SW480 (cell line): Measurements from ENCODE around the gene IL22.
"Not testable (repeated sequence)": the region's sequence is repeated elsewhere in the genome, so short reads cannot be mapped to it uniquely, and the experiment has no call there.

ENCODE experiments used
- DNase-seq: peaks from one replicate; pipeline ENCODE4 v3.0.0-alpha.2; 2016; ENCODE audit warnings: low spot score

Gene IL22

DNA sequence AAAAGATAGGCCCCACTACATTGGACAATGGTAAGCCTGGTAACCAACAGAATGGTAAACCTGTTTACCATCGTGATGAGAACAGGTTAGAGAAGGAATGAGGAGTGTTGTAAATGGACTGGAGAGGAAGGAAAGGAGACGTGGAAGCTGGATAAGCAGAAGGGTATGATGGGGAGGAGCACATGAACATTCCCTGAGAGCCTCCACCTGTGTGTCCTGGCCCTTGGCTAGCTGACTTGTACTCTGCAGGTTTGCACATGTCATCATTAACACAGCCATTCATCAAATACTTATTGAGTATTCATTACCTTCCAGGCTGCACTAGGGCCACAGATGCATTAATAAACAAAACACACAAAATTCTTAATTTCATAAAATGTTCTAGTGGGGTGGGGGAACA, 23.4 kb downstream of the IL22 start:
- DNase-seq = no peak

DNA sequence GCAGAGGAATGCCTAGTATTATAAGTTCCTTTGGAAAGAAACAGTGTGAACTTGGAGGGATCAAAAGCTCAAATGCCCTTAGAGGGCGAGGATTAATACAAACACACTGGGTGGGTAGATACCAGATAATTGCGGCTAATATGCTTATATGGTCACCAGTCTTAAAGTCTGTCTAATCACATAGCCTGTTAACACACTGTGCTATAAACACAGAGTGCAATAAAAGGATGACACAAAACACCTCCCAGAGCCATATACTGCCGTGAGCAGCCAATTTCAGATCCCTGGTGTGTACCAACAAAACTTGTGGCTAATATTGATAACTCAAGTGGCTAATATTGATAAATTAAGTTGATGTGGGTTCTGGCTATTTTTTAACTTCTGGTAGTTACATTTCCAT, 26.0 kb downstream of the IL22 start:
- DNase-seq = peak; percentile 16

DNA sequence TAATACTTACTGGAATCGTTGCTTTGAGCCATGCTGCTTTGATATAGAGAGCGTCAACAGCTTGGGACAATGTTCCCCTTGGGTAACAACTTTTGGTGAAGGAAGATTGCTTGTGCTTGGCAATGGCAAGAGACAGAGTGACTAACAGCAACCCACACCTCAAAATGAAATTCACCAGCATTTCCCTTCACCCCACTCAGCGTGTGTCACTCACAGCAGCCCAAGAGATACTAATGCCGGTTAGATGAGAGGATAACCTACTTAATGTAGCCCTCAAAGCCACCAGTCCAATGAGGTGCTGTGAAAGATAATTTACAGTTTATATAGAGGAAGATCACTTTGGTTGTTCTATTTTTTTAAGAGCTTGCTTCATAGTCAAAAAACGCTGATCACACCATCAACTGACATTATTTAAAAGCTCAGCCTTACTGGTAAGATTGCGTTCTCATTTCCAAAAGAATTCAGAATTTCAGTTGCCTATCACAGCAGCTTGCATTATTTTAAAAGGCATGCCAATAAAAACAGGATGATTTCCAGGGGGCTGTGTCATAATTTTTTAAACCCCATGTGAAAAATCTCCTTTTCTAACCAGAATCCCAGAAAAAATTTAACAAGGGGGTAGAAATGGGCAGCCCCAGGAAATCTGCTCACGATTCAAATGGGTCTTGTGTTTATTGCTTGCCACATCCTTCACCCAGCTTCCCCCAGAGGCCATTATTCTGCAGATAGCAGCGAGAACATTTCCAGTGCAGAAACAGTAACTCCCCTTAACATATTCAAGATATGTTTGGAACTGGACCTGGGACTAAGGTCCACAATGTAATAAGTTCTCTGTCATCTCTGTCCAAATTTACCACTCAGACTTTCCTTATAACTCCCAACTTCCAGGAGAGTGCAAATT, 27.6 kb downstream of the IL22 start, which contains the start of gene IL26:
Gene IL26, minus strand, starts transcription at position 235 of the 901 bp plus-strand sequence. Its CDS starts 54 bp downstream, at position 181.
- no peak for DNase-seq

DNA sequence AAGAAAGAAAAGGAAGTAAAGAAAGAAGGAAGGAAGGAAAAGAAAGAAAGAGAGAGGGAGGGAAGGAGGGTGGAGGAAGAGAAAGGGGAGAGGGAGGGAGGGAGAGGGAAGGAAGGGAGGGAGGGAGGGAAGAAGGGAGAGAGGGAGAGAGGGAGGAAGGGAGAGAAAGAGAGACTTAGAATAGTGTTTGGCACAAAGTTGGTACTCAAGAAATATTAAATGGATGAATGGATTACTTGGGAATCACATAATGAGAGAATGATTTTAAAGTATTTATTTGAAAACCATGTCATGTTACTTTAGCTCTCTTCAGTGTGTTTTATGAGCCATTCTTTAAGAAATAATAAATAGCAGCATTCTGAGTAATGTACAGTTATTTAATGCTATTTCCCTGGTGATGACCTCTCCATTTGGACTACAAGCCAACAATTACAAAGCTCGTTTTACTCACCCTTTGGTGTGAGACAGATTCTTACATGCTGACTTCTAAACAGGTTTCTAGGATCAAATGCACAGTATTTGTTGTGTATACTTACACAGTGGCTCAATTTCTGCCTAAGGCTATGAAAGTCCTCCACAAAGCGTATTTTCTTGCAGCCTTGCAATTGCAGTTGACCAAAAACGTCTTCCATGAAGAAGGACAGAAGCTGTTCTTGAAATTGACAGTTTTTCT, 28.7 kb downstream of the IL22 start:
- DNase-seq = no peak

DNA sequence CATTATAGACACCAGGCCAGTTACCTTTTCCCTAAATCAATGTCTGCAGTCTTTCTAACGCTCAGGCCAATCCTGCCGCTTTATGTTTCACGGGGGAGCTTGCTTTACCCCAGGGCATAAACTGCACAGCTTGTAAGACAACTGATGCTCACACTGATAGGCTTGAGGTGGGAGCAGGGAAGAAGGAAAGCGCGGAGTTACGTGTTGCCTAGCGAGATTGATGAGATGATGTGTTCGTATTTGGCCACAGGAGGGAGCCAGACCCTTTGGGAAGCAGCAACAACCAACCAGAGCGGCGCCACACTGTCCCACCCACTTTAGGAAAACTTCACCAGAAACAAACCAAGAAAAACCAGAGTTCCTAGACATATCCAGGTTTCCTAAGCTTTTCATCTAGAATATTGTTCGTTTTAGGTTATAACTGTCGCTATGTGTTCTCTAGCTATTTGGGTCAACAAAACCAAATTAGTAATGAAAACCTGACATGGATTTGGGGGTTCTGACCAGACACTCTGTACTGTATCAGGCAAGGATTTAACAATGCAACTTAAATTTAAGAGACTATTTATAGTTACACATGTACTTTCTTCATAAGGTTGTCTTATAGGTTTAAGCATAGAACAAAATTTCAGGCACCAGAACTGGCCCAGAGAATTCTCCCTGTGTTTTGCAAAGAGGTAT, 30.2 kb downstream of the IL22 start:
- peak; percentile 71 for DNase-seq

DNA sequence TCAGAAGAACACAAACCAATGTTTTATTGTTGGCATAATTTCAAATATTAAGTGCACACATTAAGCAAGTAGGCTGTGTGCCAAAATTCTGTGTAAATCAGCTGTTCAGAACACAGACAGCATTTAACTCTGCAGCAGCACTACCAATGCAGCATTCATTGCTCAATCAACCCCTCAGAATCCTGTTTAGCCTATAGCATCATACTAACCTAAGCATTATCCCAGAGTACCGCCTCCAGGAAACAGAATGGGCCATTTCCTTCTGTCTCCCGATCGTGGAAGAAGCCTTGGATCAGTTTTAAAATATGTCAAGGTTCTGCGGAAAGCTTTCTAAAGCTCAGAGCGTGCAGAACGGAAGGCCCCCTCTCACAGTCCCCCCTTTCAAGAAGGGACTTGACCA, 31.1 kb downstream of the IL22 start:
- DNase-seq = no peak

DNA sequence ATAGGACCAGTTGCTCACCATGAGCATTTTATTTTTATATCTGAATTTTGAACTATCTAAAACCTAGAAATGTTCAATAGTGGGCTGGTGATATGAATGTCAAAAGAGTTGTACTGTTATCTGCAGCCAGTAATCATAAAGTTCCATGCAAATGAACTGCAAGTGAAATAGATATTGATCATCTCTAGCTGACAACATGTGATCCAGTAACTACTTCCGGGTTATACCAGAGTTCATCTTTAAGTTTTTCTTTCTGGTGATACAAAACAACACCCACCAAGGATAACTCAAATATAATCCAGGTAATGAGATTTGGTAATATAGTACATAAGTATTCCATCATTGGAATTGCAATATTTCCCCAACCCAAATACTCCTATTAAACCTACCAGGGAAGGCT, 31.9 kb downstream of the IL22 start:
- DNase-seq = no peak

DNA sequence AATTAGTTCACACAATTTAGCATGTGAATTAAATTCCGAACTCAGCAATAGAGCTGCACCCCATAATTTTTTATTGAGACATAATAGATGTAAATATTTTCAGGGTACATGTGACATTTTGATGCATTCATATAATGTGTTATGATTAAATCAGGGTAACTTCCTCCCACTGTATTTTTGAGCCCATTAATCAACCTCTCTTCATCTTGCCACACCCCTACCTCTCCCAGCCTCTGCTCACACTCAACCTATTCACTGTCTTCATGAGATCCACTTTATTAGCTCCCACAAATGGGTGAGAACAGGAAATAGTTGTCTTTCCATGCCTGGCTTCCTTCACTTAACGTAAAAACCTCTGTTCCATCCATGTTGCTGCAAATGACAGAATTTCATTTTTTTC, 42.5 kb downstream of the IL22 start:
- no peak for DNase-seq

DNA sequence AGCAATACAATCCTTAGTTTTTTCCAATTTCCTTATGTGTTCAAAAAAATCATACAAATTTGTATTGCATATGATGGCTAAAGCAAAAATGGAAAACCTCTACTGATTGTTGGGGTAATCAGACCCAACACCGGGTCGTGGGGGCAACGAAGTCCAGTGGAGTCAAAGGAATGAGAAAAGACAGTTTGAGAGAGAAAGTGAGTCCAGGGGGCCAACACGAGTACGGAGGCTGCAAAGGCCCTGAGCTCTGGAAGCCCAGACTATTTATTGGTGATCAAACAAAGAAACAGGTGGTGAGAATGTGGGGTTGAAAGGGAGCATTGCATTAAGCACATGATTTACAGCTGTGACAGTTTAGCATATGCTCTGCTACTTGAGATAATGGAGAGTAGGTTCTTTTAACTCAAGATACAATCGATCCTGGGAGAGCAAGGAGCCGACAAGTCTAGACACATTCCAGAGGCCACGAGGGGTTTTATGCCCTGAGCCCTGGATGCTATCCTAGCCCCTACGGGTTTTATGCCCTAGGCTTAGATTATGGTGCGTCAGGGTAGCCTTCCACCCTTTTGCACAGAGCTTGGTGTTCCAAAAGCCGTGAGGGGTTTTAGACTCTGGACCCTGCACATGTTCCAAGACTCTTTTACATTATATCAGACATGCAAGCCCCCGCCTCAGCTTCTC, 44.2 kb downstream of the IL22 start:
- not testable (repeated sequence) for DNase-seq

DNA sequence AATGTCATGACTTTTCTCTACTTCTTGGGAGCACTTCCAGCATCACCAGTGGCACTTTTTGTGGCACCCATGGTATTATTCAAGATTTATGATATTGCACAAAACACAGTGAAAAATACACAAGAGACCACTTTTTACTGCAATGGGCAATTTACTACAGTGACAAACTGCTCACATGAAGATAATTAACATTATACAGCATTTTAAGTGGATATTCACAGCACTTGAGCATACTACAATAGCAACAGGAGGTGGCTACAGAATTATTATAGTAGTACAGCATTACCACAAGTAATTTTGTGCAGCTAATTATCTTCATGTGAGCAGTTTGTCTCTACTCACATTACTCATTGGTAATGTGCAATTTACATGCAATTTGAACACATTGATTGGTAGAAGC, 46.1 kb downstream of the IL22 start:
- no peak for DNase-seq

DNA sequence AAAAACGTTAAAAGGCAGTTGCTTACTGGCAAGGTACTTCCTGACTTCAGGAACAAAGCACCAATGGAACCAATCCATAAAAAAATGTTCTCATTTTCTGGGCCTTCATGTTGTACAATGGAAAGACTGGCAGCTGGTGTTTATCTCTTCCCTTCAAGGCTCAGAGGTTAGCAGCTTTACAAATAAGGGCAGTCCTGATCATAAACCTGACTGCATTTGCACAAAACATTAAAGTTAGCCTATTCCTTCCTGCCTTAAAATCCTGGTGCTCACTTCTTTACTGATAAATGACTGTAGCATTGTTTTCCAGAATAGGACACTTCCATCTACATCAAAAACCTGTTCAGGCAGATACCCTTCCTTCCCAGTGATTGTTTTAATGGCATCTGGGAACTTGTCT, 47.0 kb downstream of the IL22 start:
- DNase-seq = no peak

DNA sequence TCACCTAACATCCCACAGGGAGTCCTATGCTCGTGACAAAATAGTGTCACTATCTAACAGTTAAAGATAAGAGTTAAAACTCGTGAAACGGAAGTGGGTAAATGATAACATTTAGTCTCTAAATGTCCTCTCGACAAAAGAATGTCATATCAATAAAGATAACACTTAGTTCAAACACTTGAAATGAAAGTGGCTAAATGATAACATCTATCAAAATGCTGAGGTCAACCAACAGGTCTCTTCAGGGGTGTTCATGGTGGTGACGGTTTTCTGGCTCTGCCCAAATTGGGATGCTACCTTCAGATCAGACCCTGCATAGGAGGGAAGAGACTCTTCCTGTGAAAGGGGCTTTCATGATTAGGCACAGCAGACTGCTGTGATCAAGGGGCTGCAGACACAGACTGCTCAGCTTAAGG, 49.9 kb downstream of the IL22 start:
- DNase-seq = no peak

DNA sequence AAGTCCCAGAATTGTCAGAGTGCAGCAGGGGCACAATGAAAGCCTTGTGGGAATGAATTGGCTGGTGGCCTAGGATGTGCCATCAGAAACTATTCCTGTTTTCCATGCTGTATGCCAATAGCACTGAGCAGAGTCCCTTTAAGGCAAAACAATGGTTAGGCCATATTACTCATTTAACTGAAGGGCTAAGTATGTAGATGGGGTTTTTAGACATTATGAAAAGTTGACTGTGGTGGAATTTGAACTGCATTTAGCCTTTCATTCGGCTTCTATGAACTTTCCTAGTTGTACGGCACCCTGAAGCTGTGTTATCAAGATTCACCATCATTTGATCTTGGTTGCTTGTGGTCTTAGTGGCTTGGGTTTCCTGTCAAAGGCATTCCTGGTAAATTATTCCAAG, 52.5 kb downstream of the IL22 start:
- DNase-seq = peak; percentile 30

DNA sequence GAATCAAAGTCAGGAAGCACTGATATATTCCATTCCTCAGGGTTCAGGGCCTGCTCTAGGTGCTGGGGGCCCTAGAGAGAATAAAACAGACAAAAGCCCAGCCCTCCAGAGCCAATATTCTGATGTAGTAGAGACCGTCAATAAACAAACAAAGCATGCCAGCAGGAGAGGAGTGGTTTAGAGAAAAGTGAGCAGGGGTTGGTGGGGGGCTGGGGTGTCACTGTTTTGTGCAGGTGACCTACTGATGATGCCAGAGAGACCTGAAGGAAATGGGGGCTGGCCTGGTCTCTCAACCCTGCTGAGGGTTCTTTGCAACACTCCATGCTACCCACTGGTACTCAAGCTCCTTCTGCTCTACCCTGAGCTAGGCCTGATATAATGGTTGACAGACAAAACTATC, 54.3 kb downstream of the IL22 start:
- DNase-seq = no peak

DNA sequence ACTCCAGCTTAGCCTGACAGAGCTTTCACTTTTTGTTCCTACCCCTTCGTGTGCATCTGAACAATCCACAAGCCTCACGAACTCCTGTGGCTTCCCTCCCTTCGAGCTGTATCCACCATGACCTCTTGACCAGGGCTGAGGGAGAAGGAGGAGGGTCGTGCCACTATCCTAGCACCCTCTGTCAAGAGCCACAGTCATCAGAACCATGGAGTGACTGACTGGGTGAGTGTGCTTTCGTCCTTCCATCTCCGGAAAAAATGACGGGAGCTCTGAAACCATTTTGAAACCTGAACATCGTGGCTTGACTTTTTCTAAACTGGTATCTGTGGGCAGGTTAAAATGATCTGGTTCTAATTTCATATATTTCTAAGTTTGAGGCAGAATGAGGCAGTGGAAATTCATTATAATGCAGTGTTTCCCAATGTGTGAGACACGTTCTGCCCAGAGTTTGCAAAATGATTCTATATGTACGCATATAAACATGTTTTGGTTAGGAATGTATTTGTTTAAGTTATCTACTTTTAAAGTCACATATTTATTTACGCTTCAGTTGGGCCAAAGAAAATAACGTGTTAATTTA, 54.8 kb downstream of the IL22 start:
- no peak for DNase-seq
